MM.1S (cell line): ENCODE results near the gene SFMBT1.

Experiments
- DNase-seq: peaks from one replicate; pipeline ENCODE4 v3.0.0-alpha.2; 2015
- H2AFZ ChIP-seq: fragments of 300-600 bp; sonication (generic); 2 replicates; pipeline ENCODE4 v1.6.0; 2016; ENCODE audit warnings: antibody characterized with exemption, low read length
- H3F3A ChIP-seq: fragments of 300-600 bp; sonication (generic); 2 replicates; pipeline ENCODE4 v1.6.1; 2016; ENCODE audit warnings: mild to moderate bottlenecking, antibody characterized with exemption, low read length, moderate library complexity, mixed read lengths; ENCODE audit not compliant: insufficient read depth
- H3K27ac ChIP-seq: fragments of 300-600 bp; sonication (generic); 2 replicates; pipeline ENCODE4 v1.5.1; 2016; ENCODE audit warnings: mild to moderate bottlenecking, low read length
- H3K27me3 ChIP-seq: fragments of 300-600 bp; sonication (generic); replicated peaks from 2 replicates; pipeline ENCODE4 v1.6.0; 2016; ENCODE audit warnings: low read length; ENCODE audit not compliant: insufficient read depth
- H3K36me3 ChIP-seq: fragments of 300-600 bp; sonication (generic); replicated peaks from 2 replicates; pipeline ENCODE4 v1.6.1; 2016; ENCODE audit warnings: mild to moderate bottlenecking, low read length, mixed read lengths; ENCODE audit not compliant: insufficient read depth
- H3K4me1 ChIP-seq: fragments of 300-600 bp; sonication (generic); 2 replicates; pipeline ENCODE4 v1.6.1; 2016; ENCODE audit warnings: low read length, mixed read lengths
- H3K4me2 ChIP-seq: fragments of 300-600 bp; sonication (generic); 2 replicates; pipeline ENCODE4 v1.6.0; 2016; ENCODE audit warnings: low read depth, low read length
- H3K4me3 ChIP-seq: fragments of 300-600 bp; sonication (generic); 2 replicates; pipeline ENCODE4 v1.5.1; 2016; ENCODE audit warnings: low read length, mixed read lengths
- H3K79me2 ChIP-seq: fragments of 300-600 bp; sonication (generic); 2 replicates; pipeline ENCODE4 v1.6.1; 2016; ENCODE audit warnings: mixed run types, low read length, mixed read lengths
- H3K9ac ChIP-seq: fragments of 300-600 bp; sonication (generic); 2 replicates; pipeline ENCODE4 v1.6.1; 2016; ENCODE audit warnings: low read length, mixed read lengths
- H3K9me2 ChIP-seq: fragments of 300-600 bp; sonication (generic); replicated peaks from 2 replicates; pipeline ENCODE4 v1.6.1; 2016; ENCODE audit warnings: mild to moderate bottlenecking, low read length, mixed read lengths; ENCODE audit not compliant: insufficient read depth
- H3K9me3 ChIP-seq: fragments of 300-600 bp; sonication (generic); replicated peaks from 2 replicates; pipeline ENCODE4 v1.6.1; 2016; ENCODE audit warnings: mild to moderate bottlenecking, low read length, mixed read lengths; ENCODE audit not compliant: insufficient read depth
- H4K20me1 ChIP-seq: fragments of 300-600 bp; sonication (generic); 2 replicates; pipeline ENCODE4 v1.6.1; 2016; ENCODE audit warnings: mild to moderate bottlenecking, low read length, moderate library complexity, mixed read lengths; ENCODE audit not compliant: insufficient read depth
- CTCF ChIP-seq: fragments of 300-600 bp; sonication (generic); IDR thresholded peaks from 2 replicates; pipeline ENCODE4 v1.5.1; 2016; ENCODE audit warnings: antibody characterized with exemption, low read length, mixed read lengths
- EZH2 ChIP-seq: fragments of 300-600 bp; sonication (generic); optimal IDR thresholded peaks from 2 replicates; pipeline ENCODE3; 2017; ENCODE audit warnings: low read depth, mild to moderate bottlenecking, antibody characterized with exemption, low read length, mixed read lengths
- EZH2phosphoT487 ChIP-seq: fragments of 300-600 bp; sonication (generic); IDR thresholded peaks from 2 replicates; pipeline ENCODE4 v1.6.1; 2018; ENCODE audit warnings: antibody characterized with exemption, low read length

The SFMBT1 gene

DNA sequence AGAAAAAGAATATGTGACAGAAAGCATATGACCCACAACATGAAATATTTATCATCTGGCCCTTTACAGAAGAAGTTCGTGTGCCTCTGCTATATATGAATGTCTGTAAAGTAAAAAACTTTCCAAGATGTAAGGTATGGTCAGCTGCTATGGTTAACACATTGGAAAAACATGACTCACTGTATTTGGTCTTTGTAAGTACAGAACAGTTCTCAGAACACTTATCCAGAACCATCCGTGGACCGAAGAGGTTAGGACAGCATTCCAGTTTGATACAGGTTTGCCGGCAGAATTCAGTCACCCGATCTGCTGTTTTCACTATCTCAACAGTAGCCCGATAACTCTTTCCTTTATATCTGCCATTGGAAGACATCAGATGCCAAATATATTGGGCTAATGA, 135.1 kb downstream of the SFMBT1 start:
- no peak overlapping the region for H2AFZ ChIP-seq
- no peak overlapping the region for H3K4me3 ChIP-seq
- no peak overlapping the region for H3K27ac ChIP-seq
- H3K27me3 ChIP-seq, result no peaks in the 10 kb centered on the region
- H3K36me3 ChIP-seq, result no peaks in the 10 kb centered on the region; the same call in 1 of the 2 replicates
- no peak overlapping the region for H3K4me2 ChIP-seq
- H3K4me1 ChIP-seq, result peaks cover 11% of the 10 kb centered on the region; the same call in 1 of the 2 replicates
- no peaks in the 10 kb centered on the region for H4K20me1 ChIP-seq
- H3F3A ChIP-seq, result peaks cover 8% of the 10 kb centered on the region; the same call in 1 of the 2 replicates
- no peak for DNase-seq
- no peak overlapping the region for H3K9ac ChIP-seq
- no peaks in the 10 kb centered on the region for H3K9me3 ChIP-seq
- TF ChIP-seq EZH2phosphoT487, result no peak
- no peak for TF ChIP-seq EZH2
- no peak for TF ChIP-seq CTCF
- no peaks in the 10 kb centered on the region for H3K9me2 ChIP-seq
- H3K79me2 ChIP-seq, result no peaks in the 10 kb centered on the region

DNA sequence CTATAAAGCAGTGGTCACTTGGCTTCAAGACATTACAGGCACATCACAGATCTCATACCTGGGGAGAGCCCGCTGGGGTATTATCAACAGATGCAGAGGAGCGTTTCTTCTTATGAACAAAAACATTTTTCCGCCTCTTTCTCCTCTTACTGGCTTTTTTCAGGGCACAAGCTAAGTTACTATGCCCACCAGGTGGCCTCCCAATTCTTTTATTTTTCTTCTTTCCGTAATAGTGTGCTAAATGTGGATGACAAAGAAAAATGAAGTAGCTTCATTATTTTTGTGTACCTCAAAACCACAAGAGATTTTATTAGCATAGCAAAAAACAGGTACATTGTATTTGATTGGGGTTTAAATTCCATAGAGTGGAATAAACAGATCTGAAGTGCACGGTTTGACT, 138.4 kb downstream of the SFMBT1 start:
- no peaks in the 10 kb centered on the region for H3F3A ChIP-seq

DNA sequence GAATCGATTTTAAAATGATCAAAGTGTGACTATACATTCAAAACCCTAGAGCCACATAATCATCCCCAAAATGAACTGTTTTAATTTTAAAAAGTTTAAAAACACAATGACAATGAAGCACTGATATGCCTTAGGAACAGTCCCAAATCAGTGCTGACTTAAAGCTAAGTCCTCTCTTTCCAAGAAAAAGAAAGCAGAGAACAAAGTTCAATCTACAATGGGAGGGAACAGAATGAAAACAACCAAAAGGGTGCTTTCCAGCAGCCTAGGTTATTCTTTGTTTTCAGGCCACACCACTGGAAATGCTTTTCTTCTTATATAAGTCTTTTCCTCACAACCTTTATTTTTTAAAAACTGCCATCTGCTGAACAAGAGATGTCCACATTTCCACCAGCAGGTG, 141.3 kb downstream of the SFMBT1 start:
- Histone ChIP-seq H3K79me2 (no peaks in the 10 kb centered on the region), H3K9me3 (no peaks in the 10 kb centered on the region), H3K36me3 (no peaks in the 10 kb centered on the region), H3K9ac (no peak overlapping the region), H3K27me3 (no peaks in the 10 kb centered on the region), H2AFZ (no peak overlapping the region), H3K4me2 (no peak overlapping the region), H3K4me3 (no peak overlapping the region), H3K9me2 (no peaks in the 10 kb centered on the region), H4K20me1 (no peaks in the 10 kb centered on the region), H3K4me1 (no peaks in the 10 kb centered on the region), H3F3A (no peaks in the 10 kb centered on the region), H3K27ac (no peak overlapping the region)
- no peak for TF ChIP-seq CTCF
- no peak for TF ChIP-seq EZH2phosphoT487
- TF ChIP-seq EZH2, result no peak
- no peak for DNase-seq

More for the DNA sequence above, 138.4 kb downstream of the SFMBT1 start:
- Histone ChIP-seq H3K4me3 (no peak overlapping the region), H3K36me3 (no peaks in the 10 kb centered on the region), H3K27me3 (no peaks in the 10 kb centered on the region), H3K9me2 (no peaks in the 10 kb centered on the region), H3K4me2 (no peak overlapping the region), H3K27ac (no peak overlapping the region), H3K4me1 (no peaks in the 10 kb centered on the region), H3K79me2 (no peaks in the 10 kb centered on the region), H3K9ac (no peak overlapping the region), H2AFZ (no peak overlapping the region), H3K9me3 (no peaks in the 10 kb centered on the region), H4K20me1 (no peaks in the 10 kb centered on the region)
- no peak for DNase-seq
- TF ChIP-seq EZH2phosphoT487 (no peak), EZH2 (no peak), CTCF (no peak)
